HAP-1 (cell line): Measurements from ENCODE around the gene KIF26B.

Experiments used
- DNase-seq, 2 experiments: peaks; one replicate each; pipeline ENCODE4 v3.0.0-alpha.2; 2016 to 2020; ENCODE audit warnings: low spot score in 2 of 2
- H3K27me3 ChIP-seq: fragments of 250-450 bp; sonication (Bioruptor Pico); 2 replicates; pipeline ENCODE4 v1.5.1; 2020; ENCODE audit warnings: low read depth, mild to moderate bottlenecking, moderate library complexity
- H3K36me3 ChIP-seq: fragments of 250-450 bp; sonication (Bioruptor Pico); replicated peaks from 2 replicates; pipeline ENCODE4 v1.5.1; 2020; ENCODE audit warnings: mild to moderate bottlenecking
- H3K4me1 ChIP-seq: fragments of 250-450 bp; sonication (Bioruptor Pico); 2 replicates; pipeline ENCODE4 v1.5.1; 2020; ENCODE audit warnings: mild to moderate bottlenecking
- H3K4me3 ChIP-seq: fragments of 250-450 bp; sonication (Bioruptor Pico); 2 replicates; pipeline ENCODE4 v1.5.1; 2020; ENCODE audit warnings: mild to moderate bottlenecking, moderate library complexity
- H3K9me3 ChIP-seq: fragments of 250-450 bp; sonication (Bioruptor Pico); 2 replicates; pipeline ENCODE4 v1.5.1; 2020; ENCODE audit warnings: mild to moderate bottlenecking, moderate library complexity
- in situ Hi-C: fragments of 300-500 bp; cut with MboI; formaldehyde crosslinking; loops from 3 replicates; pipeline ENCODE4 v1.14.3; 2020; ENCODE audit warnings: low sequenced_read_pairs, inconsistent platforms, mixed read lengths

The KIF26B gene

GRCh38 chr1:245453541-245453940, 298.8 kb downstream of the KIF26B start:
- no peaks in the 10 kb centered on the region for H3K4me1 ChIP-seq
- H3K9me3 ChIP-seq, result no peaks in the 10 kb centered on the region
- H3K27me3 ChIP-seq, result no peaks in the 10 kb centered on the region
- in situ Hi-C loops, result no loop called here
- H3K36me3 ChIP-seq, result no peaks in the 10 kb centered on the region
- no peak overlapping the region for H3K4me3 ChIP-seq
- DNase-seq, result no peak

DNA sequence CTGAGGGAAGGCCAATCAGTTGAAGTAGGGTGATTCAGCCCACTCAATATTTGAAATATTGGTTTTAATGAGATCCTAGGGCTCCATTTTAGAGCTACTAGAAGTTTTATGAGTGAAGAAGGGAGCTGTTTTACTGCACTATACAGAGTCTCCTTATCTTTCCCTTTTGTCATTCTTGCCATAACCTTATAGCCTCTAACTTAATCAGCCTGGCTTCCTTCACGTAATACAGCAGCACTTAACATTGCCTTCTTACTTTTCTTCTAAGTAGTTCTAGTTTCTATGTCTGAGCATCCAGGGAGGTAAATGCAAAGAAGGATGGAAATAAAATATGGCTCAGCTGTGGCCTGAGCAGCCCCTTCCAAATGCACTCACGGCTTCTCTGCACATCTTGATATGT, 299.3 kb downstream of the KIF26B start:
- H3K9me3 ChIP-seq, result no peaks in the 10 kb centered on the region
- no peaks in the 10 kb centered on the region for H3K36me3 ChIP-seq
- no peaks in the 10 kb centered on the region for H3K27me3 ChIP-seq
- no peaks in the 10 kb centered on the region for H3K4me1 ChIP-seq
- no peak for DNase-seq
- in situ Hi-C loops, result no loop called here
- H3K4me3 ChIP-seq, result no peak overlapping the region

GRCh38 chr1:245457562-245457961, 302.8 kb downstream of the KIF26B start:
- Histone ChIP-seq H3K9me3 (no peaks in the 10 kb centered on the region), H3K4me1 (no peaks in the 10 kb centered on the region), H3K4me3 (no peak overlapping the region), H3K27me3 (no peaks in the 10 kb centered on the region), H3K36me3 (no peaks in the 10 kb centered on the region)
- in situ Hi-C loops, result no loop called here
- no peak for DNase-seq

DNA sequence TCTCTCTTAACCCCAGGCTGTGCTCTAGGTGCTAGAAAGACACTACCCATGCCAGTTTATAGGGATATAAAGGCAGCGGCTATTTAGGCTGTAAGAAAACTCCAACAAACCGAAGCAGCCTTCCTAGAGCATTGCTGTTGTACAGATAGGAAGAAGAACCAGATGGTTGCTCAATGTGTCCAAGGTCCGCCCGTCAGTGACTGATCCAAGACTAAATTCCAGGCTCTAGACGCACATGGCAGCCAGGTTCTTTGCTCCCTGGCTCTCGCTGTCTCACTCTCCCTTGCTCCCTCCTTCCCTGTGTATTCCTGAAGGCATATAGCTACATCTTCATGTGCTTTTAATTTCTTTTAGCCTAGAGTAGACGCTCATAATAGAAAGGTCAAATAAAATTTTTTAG, 303.4 kb downstream of the KIF26B start:
- Histone ChIP-seq H3K4me3 (no peak overlapping the region), H3K36me3 (no peaks in the 10 kb centered on the region), H3K9me3 (no peaks in the 10 kb centered on the region), H3K4me1 (no peaks in the 10 kb centered on the region), H3K27me3 (no peaks in the 10 kb centered on the region)
- no peak for DNase-seq
- in situ Hi-C loops, result no loop called here

GRCh38 chr1:245458761-245459174, 304.0 kb downstream of the KIF26B start:
- Histone ChIP-seq H3K9me3 (no peaks in the 10 kb centered on the region), H3K4me1 (no peaks in the 10 kb centered on the region), H3K27me3 (no peaks in the 10 kb centered on the region), H3K4me3 (no peak overlapping the region), H3K36me3 (no peaks in the 10 kb centered on the region)
- no peak for DNase-seq
- in situ Hi-C loops, result no loop called here

DNA sequence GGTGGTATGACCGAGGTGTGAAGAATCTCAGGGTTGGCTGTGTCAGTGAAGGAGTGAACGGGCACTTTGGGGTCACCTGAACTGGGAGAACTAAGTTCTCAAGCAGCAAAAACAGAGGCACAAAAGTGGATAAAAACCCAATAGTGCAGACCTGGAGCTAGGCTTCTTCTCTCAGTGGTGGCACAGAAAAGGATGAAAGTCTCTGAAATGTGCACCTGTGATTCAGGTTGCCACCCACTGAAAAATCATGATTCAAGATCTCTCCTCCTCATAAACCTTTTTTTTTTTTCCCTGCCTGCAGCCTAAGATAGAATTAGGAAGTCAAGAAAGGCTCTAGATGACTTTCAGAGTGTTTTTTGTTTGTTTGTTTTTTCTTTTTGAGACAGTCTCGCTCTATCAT, 304.8 kb downstream of the KIF26B start:
- Histone ChIP-seq H3K27me3 (no peaks in the 10 kb centered on the region), H3K4me3 (no peak overlapping the region), H3K4me1 (no peaks in the 10 kb centered on the region), H3K9me3 (no peaks in the 10 kb centered on the region), H3K36me3 (no peaks in the 10 kb centered on the region)
- DNase-seq, result no peak
- in situ Hi-C loops, result no loop called here

DNA sequence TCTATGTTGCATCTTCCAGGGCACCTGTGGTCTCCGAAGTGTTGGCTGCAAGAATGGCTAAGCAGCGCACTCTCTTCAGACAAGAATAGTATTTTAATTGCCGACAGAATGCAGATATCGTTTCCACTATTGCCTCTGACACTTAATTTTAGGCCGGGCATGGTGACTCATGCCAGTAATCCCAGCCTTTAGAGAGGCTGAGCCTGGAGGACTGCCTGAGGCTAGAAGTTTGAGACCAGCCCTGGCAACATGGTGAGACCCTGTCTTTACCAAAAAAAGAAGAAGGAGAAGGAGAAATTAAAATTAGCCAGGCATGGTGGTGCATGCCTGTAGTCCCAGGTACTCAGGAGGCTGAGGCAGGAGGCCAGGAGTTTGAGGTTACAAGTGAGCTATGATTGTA, 306.9 kb downstream of the KIF26B start:
- Histone ChIP-seq H3K36me3 (no peaks in the 10 kb centered on the region), H3K27me3 (no peaks in the 10 kb centered on the region), H3K4me1 (no peaks in the 10 kb centered on the region), H3K9me3 (no peaks in the 10 kb centered on the region), H3K4me3 (no peak overlapping the region)
- in situ Hi-C loops, result no loop called here
- DNase-seq, result no peak

GRCh38 chr1:245462161-245462560, 307.4 kb downstream of the KIF26B start:
- Histone ChIP-seq H3K36me3 (no peaks in the 10 kb centered on the region), H3K4me3 (no peak overlapping the region), H3K27me3 (no peaks in the 10 kb centered on the region), H3K9me3 (no peaks in the 10 kb centered on the region), H3K4me1 (no peaks in the 10 kb centered on the region)
- in situ Hi-C loops, result no loop called here
- DNase-seq, result no peak

DNA sequence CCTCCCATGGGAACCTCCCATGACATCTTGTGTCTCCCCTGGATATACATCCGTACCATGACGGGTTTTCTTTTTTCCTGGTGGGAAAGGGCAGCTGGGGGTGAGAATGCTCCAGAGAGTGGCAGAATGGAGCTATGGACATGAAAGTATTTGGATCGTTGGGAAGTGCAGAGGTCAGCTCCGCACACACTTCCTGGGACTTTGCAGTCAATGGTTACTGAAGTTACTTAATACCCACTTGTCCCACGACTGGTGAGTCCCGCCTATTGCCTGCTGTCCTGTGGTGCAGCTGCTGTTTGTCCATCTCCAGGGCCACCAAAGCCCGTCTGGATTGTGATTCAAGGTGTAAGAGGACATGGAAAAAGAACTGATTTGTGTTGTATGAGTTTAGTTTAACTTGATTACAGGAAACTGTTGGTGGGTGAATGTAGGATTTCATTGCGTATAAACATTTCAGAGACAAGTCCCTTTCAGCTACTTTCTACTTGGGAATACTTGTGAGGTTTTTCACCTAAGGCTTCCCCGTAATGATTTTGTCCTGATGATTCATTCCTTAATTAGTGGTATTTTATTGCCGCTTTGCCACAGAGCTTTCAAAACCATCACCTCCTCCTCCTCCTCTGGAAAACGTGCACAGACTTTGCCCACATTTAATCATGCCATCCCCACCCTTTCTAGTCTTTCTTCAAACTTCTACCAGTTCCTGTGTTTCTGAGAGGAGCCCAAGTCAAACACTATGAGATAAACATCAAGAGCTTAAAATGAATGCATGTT, 308.8 kb downstream of the KIF26B start:
- H3K4me1 ChIP-seq, result no peaks in the 10 kb centered on the region
- no peaks in the 10 kb centered on the region for H3K9me3 ChIP-seq
- H3K4me3 ChIP-seq, result no peak overlapping the region
- no peak for DNase-seq
- no peaks in the 10 kb centered on the region for H3K36me3 ChIP-seq
- no peaks in the 10 kb centered on the region for H3K27me3 ChIP-seq
- in situ Hi-C loops, result no loop called here

- H3K4me3 ChIP-seq, result no peak overlapping the region
- no peak for DNase-seq
- no peaks in the 10 kb centered on the region for H3K9me3 ChIP-seq
- no peaks in the 10 kb centered on the region for H3K36me3 ChIP-seq
- no peaks in the 10 kb centered on the region for H3K4me1 ChIP-seq
- in situ Hi-C loops, result no loop called here
- no peaks in the 10 kb centered on the region for H3K27me3 ChIP-seq
Measured at GRCh38 chr1:245464290-245464689, 309.5 kb downstream of the KIF26B start.

GRCh38 chr1:245465666-245466065, 310.9 kb downstream of the KIF26B start:
- Histone ChIP-seq H3K4me3 (no peak overlapping the region), H3K36me3 (no peaks in the 10 kb centered on the region), H3K9me3 (no peaks in the 10 kb centered on the region), H3K4me1 (no peaks in the 10 kb centered on the region), H3K27me3 (no peaks in the 10 kb centered on the region)
- in situ Hi-C loops, result no loop called here
- DNase-seq, result no peak

GRCh38 chr1:245466261-245466660, 311.5 kb downstream of the KIF26B start:
- no peaks in the 10 kb centered on the region for H3K4me1 ChIP-seq
- H3K9me3 ChIP-seq, result no peaks in the 10 kb centered on the region
- in situ Hi-C loops, result no loop called here
- DNase-seq, result no peak
- no peaks in the 10 kb centered on the region for H3K36me3 ChIP-seq
- H3K4me3 ChIP-seq, result no peak overlapping the region
- no peaks in the 10 kb centered on the region for H3K27me3 ChIP-seq

DNA sequence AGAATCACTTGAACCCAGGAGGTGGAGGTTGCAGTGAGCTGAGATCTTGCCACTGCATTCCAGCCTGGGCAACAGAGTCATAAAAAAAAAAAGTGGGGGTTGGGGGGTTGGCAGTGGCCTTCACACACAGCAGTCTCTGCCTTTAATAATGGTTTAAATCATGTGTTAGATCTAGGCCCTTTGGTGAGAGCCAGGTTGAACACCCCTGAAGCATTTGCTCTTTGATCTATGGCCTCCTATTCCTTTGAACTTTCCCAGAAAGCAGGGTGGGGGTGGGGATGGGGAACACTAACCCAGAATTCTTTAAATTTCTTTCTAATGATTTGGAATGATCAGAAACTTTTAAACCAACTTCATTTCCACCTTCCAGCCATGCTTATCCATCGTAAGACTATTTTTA, 313.0 kb downstream of the KIF26B start:
- H3K4me1 ChIP-seq, result no peaks in the 10 kb centered on the region
- H3K4me3 ChIP-seq, result no peak overlapping the region
- DNase-seq, result no peak
- no peaks in the 10 kb centered on the region for H3K9me3 ChIP-seq
- H3K27me3 ChIP-seq, result no peaks in the 10 kb centered on the region
- no peaks in the 10 kb centered on the region for H3K36me3 ChIP-seq
- in situ Hi-C loops, result no loop called here

- H3K4me3 ChIP-seq, result no peak overlapping the region
- H3K27me3 ChIP-seq, result no peaks in the 10 kb centered on the region
- in situ Hi-C loops, result no loop called here
- no peaks in the 10 kb centered on the region for H3K4me1 ChIP-seq
- no peak for DNase-seq
- H3K36me3 ChIP-seq, result no peaks in the 10 kb centered on the region
- H3K9me3 ChIP-seq, result no peaks in the 10 kb centered on the region
Measured at GRCh38 chr1:245469006-245469405, 314.2 kb downstream of the KIF26B start.

- H3K27me3 ChIP-seq, result no peaks in the 10 kb centered on the region
Measured at GRCh38 chr1:245469734-245470133, 314.9 kb downstream of the KIF26B start.

More at GRCh38 chr1:245469734-245470133, 314.9 kb downstream of the KIF26B start:
- in situ Hi-C loops, result no loop called here
- no peak for DNase-seq
- H3K36me3 ChIP-seq, result no peaks in the 10 kb centered on the region
- H3K4me1 ChIP-seq, result no peaks in the 10 kb centered on the region
- no peak overlapping the region for H3K4me3 ChIP-seq
- no peaks in the 10 kb centered on the region for H3K9me3 ChIP-seq
